HG02943 (cell line): ENCODE data around the gene FGGY.

Experiments
- ATAC-seq: cut with Tn5 transposase; IDR thresholded peaks from one replicate; pipeline ENCODE4 v1.9.1; 2021; ENCODE audit warnings: mild to moderate bottlenecking, low read depth, moderate library complexity; ENCODE audit not compliant: unreplicated experiment

Gene FGGY

GRCh38 chr1:59409549-59409948 is 112.7 kb downstream of the FGGY start:
- ATAC-seq = no peak

- no peak for ATAC-seq
These were observed 113.1 kb downstream of the FGGY start for GRCh38 chr1:59409986-59410385.

GRCh38 chr1:59410457-59410856 is 113.6 kb downstream of the FGGY start:
- no peak for ATAC-seq

- no peak for ATAC-seq
These were observed 114.3 kb downstream of the FGGY start for GRCh38 chr1:59411147-59411546.

GRCh38 chr1:59412718-59413326 is 115.9 kb downstream of the FGGY start:
- ATAC-seq = no peak

- ATAC-seq = no peak
These were observed 116.4 kb downstream of the FGGY start for GRCh38 chr1:59413327-59413720.

- no peak for ATAC-seq
These were observed 117.7 kb downstream of the FGGY start for GRCh38 chr1:59414406-59415133.

GRCh38 chr1:59415286-59415850 is 118.5 kb downstream of the FGGY start:
- no peak for ATAC-seq

GRCh38 chr1:59415881-59416280 is 119.0 kb downstream of the FGGY start:
- ATAC-seq = no peak

GRCh38 chr1:59417406-59417805 is 120.5 kb downstream of the FGGY start:
- no peak for ATAC-seq

- no peak for ATAC-seq
These were observed 121.7 kb downstream of the FGGY start for GRCh38 chr1:59418363-59419144.

- no peak for ATAC-seq
These were observed 122.7 kb downstream of the FGGY start for GRCh38 chr1:59419361-59420140.

- ATAC-seq = no peak
These were observed 124.5 kb downstream of the FGGY start for GRCh38 chr1:59421232-59421920.

- ATAC-seq = no peak
These were observed 126.2 kb downstream of the FGGY start for GRCh38 chr1:59422921-59423575.

GRCh38 chr1:59427155-59427554 is 130.3 kb downstream of the FGGY start:
- ATAC-seq = no peak

- no peak for ATAC-seq
These were observed 130.9 kb downstream of the FGGY start for GRCh38 chr1:59427784-59428183.

- ATAC-seq = no peak
These were observed 131.9 kb downstream of the FGGY start for GRCh38 chr1:59428828-59429227.

- ATAC-seq = no peak
These were observed 132.8 kb downstream of the FGGY start for GRCh38 chr1:59429656-59430055.

GRCh38 chr1:59431566-59432294 is 134.8 kb downstream of the FGGY start:
- no peak for ATAC-seq
